GM23248 (cell line): ENCODE results near the gene TINCR. TPM values are rescaled to one million over a fixed set of nuclear protein-coding genes. Genes with fewer than 3 reads are reported as not detected.

Experiments used
- DNase-seq: peaks from one replicate; pipeline ENCODE4 v3.0.0-alpha.2; 2015
- H2AFZ ChIP-seq: fragments of 200-600 bp; sonication (generic); 2 replicates; pipeline ENCODE4 v1.6.1; 2016; ENCODE audit warnings: antibody characterized with exemption
- H3F3A ChIP-seq: fragments of 200-600 bp; sonication (generic); 2 replicates; pipeline ENCODE4 v1.6.1; 2016; ENCODE audit warnings: mild to moderate bottlenecking, antibody characterized with exemption, mixed run types; ENCODE audit not compliant: insufficient read depth
- H3K27ac ChIP-seq: fragments of 200-600 bp; sonication (generic); 2 replicates; pipeline ENCODE4 v1.5.1; 2016; ENCODE audit warnings: mild to moderate bottlenecking
- H3K27me3 ChIP-seq: fragments of 200-600 bp; sonication (generic); replicated peaks from 2 replicates; pipeline ENCODE4 v1.6.1; 2016; ENCODE audit warnings: mild to moderate bottlenecking; ENCODE audit not compliant: insufficient read depth
- H3K36me3 ChIP-seq: fragments of 200-600 bp; sonication (generic); 2 replicates; pipeline ENCODE4 v1.6.1; 2016; ENCODE audit warnings: low read depth, mild to moderate bottlenecking
- H3K4me1 ChIP-seq: fragments of 200-600 bp; sonication (generic); 2 replicates; pipeline ENCODE4 v1.6.1; 2016; ENCODE audit warnings: mild to moderate bottlenecking; ENCODE audit not compliant: insufficient read depth
- H3K4me2 ChIP-seq: fragments of 200-600 bp; sonication (generic); one replicate; pipeline ENCODE4 v1.6.1; 2016; ENCODE audit warnings: mild to moderate bottlenecking; ENCODE audit not compliant: unreplicated experiment
- H3K4me3 ChIP-seq: fragments of 200-600 bp; sonication (generic); 2 replicates; pipeline ENCODE4 v1.5.1; 2016; ENCODE audit warnings: mild to moderate bottlenecking
- H3K79me2 ChIP-seq: fragments of 200-600 bp; sonication (generic); 2 replicates; pipeline ENCODE4 v1.6.1; 2016; ENCODE audit warnings: mild to moderate bottlenecking; ENCODE audit not compliant: insufficient read depth
- H3K9ac ChIP-seq: fragments of 200-600 bp; sonication (generic); 2 replicates; pipeline ENCODE4 v1.6.1; 2016; ENCODE audit warnings: mild to moderate bottlenecking
- H3K9me2 ChIP-seq: fragments of 200-600 bp; sonication (generic); 2 replicates; pipeline ENCODE4 v1.6.1; 2016; ENCODE audit warnings: mixed run types, mild to moderate bottlenecking, moderate library complexity; ENCODE audit not compliant: insufficient read depth
- H3K9me3 ChIP-seq: fragments of 200-600 bp; sonication (generic); one replicate; pipeline ENCODE4 v1.6.1; 2017; ENCODE audit warnings: low read depth
- H4K20me1 ChIP-seq: fragments of 200-600 bp; sonication (generic); 2 replicates; pipeline ENCODE4 v1.6.0; 2016; ENCODE audit not compliant: insufficient read depth
- EZH2 ChIP-seq: fragments of 200-600 bp; sonication (generic); IDR thresholded peaks from 2 replicates; pipeline ENCODE4 v1.6.1; 2018; ENCODE audit warnings: antibody characterized with exemption, mild to moderate bottlenecking; ENCODE audit not compliant: insufficient read depth, poor library complexity, severe bottlenecking
- EZH2phosphoT487 ChIP-seq: fragments of 200-600 bp; sonication (generic); IDR thresholded peaks from 2 replicates; pipeline ENCODE4 v1.6.1; 2018; ENCODE audit warnings: antibody characterized with exemption, moderate library complexity, mild to moderate bottlenecking, low read depth; ENCODE audit not compliant: insufficient read depth
- WGBS, 2 experiments: methylation state at CpG; one replicate each; pipeline ENCODE4 v1.1.6; 2015 to 2017; ENCODE audit warnings: low lambda C conversion rate in 2 of 2, low coverage in 1 of 2; ENCODE audit errors: missing lambda C conversion rate in 2 of 2; 5-methylcytosine and 5-hydroxymethylcytosine counted together
- in situ Hi-C: fragments of 300-500 bp; cut with MboI; formaldehyde crosslinking; loops from 2 replicates; pipeline ENCODE4 v1.15.0; 2020
- polyA plus RNA-seq: library from polyadenylated mRNA; unstranded; fragments of >200 nt; fragmentation: Nextera tagmentation; extraction: Ambion mirVana; gene quantifications from 2 replicates; pipeline ENCODE4 v1.2.1, GENCODE V29; 2016
- total RNA-seq: library from RNA; depleted of rRNA; stranded (reverse); fragments of >200 nt; shearing (Covaris generic); gene quantifications from 2 replicates; pipeline ENCODE4 v1.2.3, GENCODE V29; 2014

Gene TINCR
- total and polyA plus RNA-seq, 2 experiments from 2014 or later: 1.6 TPM; not detected in 1

GRCh38 chr19:5526691-5527090 lies 41.1 kb downstream of the TINCR start:
- WGBS, 2 experiments: 36 to 47% methylated on average over 6 of the region's 6 CpGs
- no peaks in the 10 kb centered on the region for H3K9me2 ChIP-seq

GRCh38 chr19:5524081-5524480 lies 43.7 kb downstream of the TINCR start:
- Histone ChIP-seq H4K20me1 (no peaks in the 10 kb centered on the region), H3K79me2 (no peaks in the 10 kb centered on the region), H3K4me2 (no peak overlapping the region), H3K4me3 (no peak overlapping the region), H3K9me3 (no peaks in the 10 kb centered on the region), H3K9ac (no peak overlapping the region), H3K9me2 (no peaks in the 10 kb centered on the region), H3K4me1 (no peaks in the 10 kb centered on the region), H3F3A (no peaks in the 10 kb centered on the region), H3K36me3 (no peaks in the 10 kb centered on the region), H3K27me3 (peaks cover 6% of the 10 kb centered on the region; the same call in 1 of the 2 replicates), H3K27ac (no peak overlapping the region), H2AFZ (no peak overlapping the region)
- DNase-seq: no peak
- in situ Hi-C loops: no loop called here
- TF ChIP-seq EZH2: no peak
- no peak for TF ChIP-seq EZH2phosphoT487
- WGBS, 2 experiments: 31 to 37% methylated on average over 6 of the region's 6 CpGs

More at GRCh38 chr19:5526691-5527090, 41.1 kb downstream of the TINCR start:
- Histone ChIP-seq H3K4me1 (no peaks in the 10 kb centered on the region), H3K4me2 (no peak overlapping the region), H3K27ac (no peak overlapping the region), H4K20me1 (no peaks in the 10 kb centered on the region), H3K9me3 (no peaks in the 10 kb centered on the region), H2AFZ (no peak overlapping the region), H3K27me3 (peaks cover 6% of the 10 kb centered on the region), H3K36me3 (no peaks in the 10 kb centered on the region), H3F3A (no peaks in the 10 kb centered on the region), H3K79me2 (no peaks in the 10 kb centered on the region), H3K9ac (no peak overlapping the region), H3K4me3 (no peak overlapping the region)
- TF ChIP-seq EZH2 (no peak), EZH2phosphoT487 (no peak)
- DNase-seq: no peak
- in situ Hi-C loops: no loop called here

- Histone ChIP-seq H3K27me3 (peaks cover 6% of the 10 kb centered on the region; the same call in 1 of the 2 replicates), H3K79me2 (no peaks in the 10 kb centered on the region), H3K4me1 (no peaks in the 10 kb centered on the region), H3K27ac (no peak overlapping the region), H3K36me3 (no peaks in the 10 kb centered on the region), H3K9me2 (no peaks in the 10 kb centered on the region), H3K4me2 (no peak overlapping the region), H4K20me1 (no peaks in the 10 kb centered on the region), H3K9ac (no peak overlapping the region), H3F3A (no peaks in the 10 kb centered on the region), H2AFZ (no peak overlapping the region), H3K4me3 (no peak overlapping the region), H3K9me3 (no peaks in the 10 kb centered on the region)
- WGBS, 2 experiments: 45% methylated on average over 11 of the region's 11 CpGs
- TF ChIP-seq EZH2phosphoT487 (no peak), EZH2 (no peak)
- DNase-seq: no peak
- in situ Hi-C loops: no loop called here
These were observed 45.6 kb downstream of the TINCR start for GRCh38 chr19:5522106-5522505.

GRCh38 chr19:5520501-5520900 lies 47.3 kb downstream of the TINCR start:
- Histone ChIP-seq H3K4me2 (no peak overlapping the region), H3K79me2 (no peaks in the 10 kb centered on the region), H3K36me3 (no peaks in the 10 kb centered on the region), H3F3A (no peaks in the 10 kb centered on the region), H3K4me1 (no peaks in the 10 kb centered on the region), H4K20me1 (no peaks in the 10 kb centered on the region), H3K9me3 (no peaks in the 10 kb centered on the region), H3K4me3 (no peak overlapping the region), H3K27ac (no peak overlapping the region), H3K9ac (no peak overlapping the region), H2AFZ (no peak overlapping the region), H3K27me3 (no peaks in the 10 kb centered on the region; the same call in 1 of the 2 replicates), H3K9me2 (no peaks in the 10 kb centered on the region)
- TF ChIP-seq EZH2: no peak
- no peak for TF ChIP-seq EZH2phosphoT487
- in situ Hi-C loops: no loop called here
- WGBS, 2 experiments: 62 to 83% methylated on average over 4 of the region's 4 CpGs
- no peak for DNase-seq

- no peak overlapping the region for H3K4me3 ChIP-seq
- H3K79me2 ChIP-seq: no peaks in the 10 kb centered on the region
- no peak overlapping the region for H3K9ac ChIP-seq
- no peak overlapping the region for H3K4me2 ChIP-seq
- H3K4me1 ChIP-seq: no peaks in the 10 kb centered on the region
- H4K20me1 ChIP-seq: no peaks in the 10 kb centered on the region
- no peaks in the 10 kb centered on the region; the same call in 1 of the 2 replicates for H3K27me3 ChIP-seq
- H3K36me3 ChIP-seq: no peaks in the 10 kb centered on the region
- TF ChIP-seq EZH2 (no peak), EZH2phosphoT487 (no peak)
- H3K9me2 ChIP-seq: no peaks in the 10 kb centered on the region
- H3K27ac ChIP-seq: no peak overlapping the region
- 32 to 44% methylated on average over 4 of the region's 4 CpGs for WGBS, 2 experiments
- no peak for DNase-seq
- no peaks in the 10 kb centered on the region for H3K9me3 ChIP-seq
- in situ Hi-C loops: no loop called here
- no peak overlapping the region for H2AFZ ChIP-seq
- no peaks in the 10 kb centered on the region for H3F3A ChIP-seq
These were observed 48.7 kb downstream of the TINCR start for GRCh38 chr19:5519076-5519475.
